ENCODE results near the gene MAJIN.
"Not testable (repeated sequence)": the region's sequence is repeated elsewhere in the genome, so short reads cannot be mapped to it uniquely, and the experiment has no call there.

The MAJIN gene

DNA sequence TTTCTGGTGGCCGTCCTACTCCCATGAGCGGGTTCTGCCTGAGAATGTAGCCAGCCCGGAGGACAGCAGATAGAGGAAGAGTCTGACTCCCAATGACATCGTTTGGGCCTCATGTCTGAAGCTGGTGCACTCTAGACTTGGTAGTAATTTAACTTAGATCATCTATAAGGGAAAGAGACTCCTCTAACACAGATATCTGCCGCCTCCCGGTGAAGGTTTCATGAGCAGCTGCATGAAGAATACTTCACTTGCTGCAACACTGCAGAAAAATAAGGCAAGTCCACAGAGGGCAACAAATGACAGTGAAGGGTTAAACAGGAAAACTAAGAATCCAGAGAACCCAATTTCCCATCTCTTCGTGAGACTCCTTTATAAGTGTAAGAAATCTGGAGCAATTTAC is 36.1 kb upstream of the MAJIN start (continued):
- no peak for TF ChIP-seq ZNF521 (tag by site-specific recombination; IDR thresholded peaks at IDR 0.05)

GRCh38 chr11:65003968-65004367 is 32.1 kb upstream of the MAJIN start:
- H3K36me3 ChIP-seq (ENCODE audit: control insufficient read depth in 2 of 2, insufficient read depth in 1 of 2, low read length in 2 of 2); H3K4me3 ChIP-seq (ENCODE audit: low read depth, low read length); POLR2A ChIA-PET; H3K4me1 ChIP-seq (ENCODE audit: control insufficient read depth, insufficient read depth, low read length); H3K9me3 ChIP-seq (ENCODE audit: control insufficient read depth, insufficient read depth, low read depth, low read length); H3K27ac ChIP-seq (ENCODE audit: extremely low read depth, low read depth, low read length): not testable (repeated sequence)
- CTCF ChIA-PET, result interaction anchor here (0.6 to 2.1 kb wide), 5 partner anchors 9 to 157 kb away, joined by 3 to 9 read pairs (median 3); no protein-coding TSS in a partner anchor
- TF ChIP-seq ZNF121 (tag by site-specific recombination; IDR thresholded peaks at IDR 0.05), result peak; percentile 82

DNA sequence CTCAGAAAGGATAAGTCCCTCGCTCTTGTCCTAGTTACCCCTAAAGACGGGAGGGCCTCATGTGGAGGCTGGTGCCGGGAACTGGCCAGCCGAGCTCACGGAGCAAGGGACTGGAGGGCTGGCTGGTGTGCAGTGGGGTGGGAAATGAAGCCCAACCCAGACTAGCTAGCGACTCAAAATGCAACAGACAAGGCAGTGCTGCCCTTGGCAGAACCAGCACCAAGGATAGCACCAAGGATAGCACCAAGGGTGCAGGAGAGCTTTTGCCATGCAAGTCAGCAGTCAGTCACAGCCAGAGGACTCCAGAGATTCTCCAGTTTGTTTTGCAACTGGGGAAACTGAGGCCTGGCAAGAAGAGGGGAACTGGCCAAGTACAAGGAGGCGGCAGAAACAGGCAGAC is 31.4 kb upstream of the MAJIN start:
- CTCF ChIA-PET, result interaction anchor here (0.6 to 2.5 kb wide), 5 partner anchors 10 to 157 kb away, joined by 3 to 9 read pairs (median 3); no protein-coding TSS in a partner anchor
- Histone ChIP-seq H3K4me3 (ENCODE audit: low read depth, low read length) (no peak overlapping the region), H3K9me3 (ENCODE audit: control insufficient read depth, insufficient read depth, low read depth, low read length) (no peaks in the 10 kb centered on the region), H3K4me1 (ENCODE audit: control insufficient read depth, insufficient read depth, low read length) (no peaks in the 10 kb centered on the region), H3K27ac (ENCODE audit: extremely low read depth, low read depth, low read length) (no peak overlapping the region), H3K36me3 (ENCODE audit: control insufficient read depth in 2 of 2, insufficient read depth in 1 of 2, low read length in 2 of 2) (no peaks in the 10 kb centered on the region)
- TF ChIP-seq ZNF449 (tag by site-specific recombination; IDR thresholded peaks at IDR 0.05) (0 out of 2 replicates have a peak, but pooled peaks have one; percentile 36), ZNF585B (tag by site-specific recombination; IDR thresholded peaks at IDR 0.05) (no peak)
- TF ChIP-seq, protein P1, sequence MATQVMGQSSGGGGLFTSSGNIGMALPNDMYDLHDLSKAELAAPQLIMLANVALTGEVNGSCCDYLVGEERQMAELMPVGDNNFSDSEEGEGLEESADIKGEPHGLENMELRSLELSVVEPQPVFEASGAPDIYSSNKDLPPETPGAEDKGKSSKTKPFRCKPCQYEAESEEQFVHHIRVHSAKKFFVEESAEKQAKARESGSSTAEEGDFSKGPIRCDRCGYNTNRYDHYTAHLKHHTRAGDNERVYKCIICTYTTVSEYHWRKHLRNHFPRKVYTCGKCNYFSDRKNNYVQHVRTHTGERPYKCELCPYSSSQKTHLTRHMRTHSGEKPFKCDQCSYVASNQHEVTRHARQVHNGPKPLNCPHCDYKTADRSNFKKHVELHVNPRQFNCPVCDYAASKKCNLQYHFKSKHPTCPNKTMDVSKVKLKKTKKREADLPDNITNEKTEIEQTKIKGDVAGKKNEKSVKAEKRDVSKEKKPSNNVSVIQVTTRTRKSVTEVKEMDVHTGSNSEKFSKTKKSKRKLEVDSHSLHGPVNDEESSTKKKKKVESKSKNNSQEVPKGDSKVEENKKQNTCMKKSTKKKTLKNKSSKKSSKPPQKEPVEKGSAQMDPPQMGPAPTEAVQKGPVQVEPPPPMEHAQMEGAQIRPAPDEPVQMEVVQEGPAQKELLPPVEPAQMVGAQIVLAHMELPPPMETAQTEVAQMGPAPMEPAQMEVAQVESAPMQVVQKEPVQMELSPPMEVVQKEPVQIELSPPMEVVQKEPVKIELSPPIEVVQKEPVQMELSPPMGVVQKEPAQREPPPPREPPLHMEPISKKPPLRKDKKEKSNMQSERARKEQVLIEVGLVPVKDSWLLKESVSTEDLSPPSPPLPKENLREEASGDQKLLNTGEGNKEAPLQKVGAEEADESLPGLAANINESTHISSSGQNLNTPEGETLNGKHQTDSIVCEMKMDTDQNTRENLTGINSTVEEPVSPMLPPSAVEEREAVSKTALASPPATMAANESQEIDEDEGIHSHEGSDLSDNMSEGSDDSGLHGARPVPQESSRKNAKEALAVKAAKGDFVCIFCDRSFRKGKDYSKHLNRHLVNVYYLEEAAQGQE (tag by site-specific recombination; IDR thresholded peaks at IDR 0.05), result peak; percentile 97
- POLR2A ChIA-PET, result interaction anchor here (0.5 kb wide), 1 partner anchor 22 kb away, joined by 4 read pairs; no protein-coding TSS in a partner anchor

- CTCF ChIA-PET, result interaction anchor here (2.5 kb wide), 1 partner anchor 10 kb away, joined by 7 read pairs; no protein-coding TSS in a partner anchor
- H3K27ac ChIP-seq (ENCODE audit: extremely low read depth, low read depth, low read length), result no peak overlapping the region
- H3K4me3 ChIP-seq (ENCODE audit: low read depth, low read length), result no peak overlapping the region
- no peaks in the 10 kb centered on the region for H3K36me3 ChIP-seq (ENCODE audit: control insufficient read depth in 2 of 2, insufficient read depth in 1 of 2, low read length in 2 of 2)
- POLR2A ChIA-PET, result interaction anchor here (0.5 kb wide), 1 partner anchor 23 kb away, joined by 4 read pairs; no protein-coding TSS in a partner anchor
- H3K4me1 ChIP-seq (ENCODE audit: control insufficient read depth, insufficient read depth, low read length), result no peaks in the 10 kb centered on the region
- H3K9me3 ChIP-seq (ENCODE audit: control insufficient read depth, insufficient read depth, low read depth, low read length), result no peaks in the 10 kb centered on the region
- TF ChIP-seq ZNF292 (tag by site-specific recombination; IDR thresholded peaks at IDR 0.05; ENCODE audit: borderline replicate concordance, low read depth) (no peak), ZNF670 (tag by site-specific recombination; IDR thresholded peaks at IDR 0.05; ENCODE audit: low read depth) (no peak), EGR2 (tag by site-specific recombination; IDR thresholded peaks at IDR 0.05; ENCODE audit: low read depth) (no peak), ZFHX2 (tag by site-specific recombination; conservative IDR thresholded peaks at IDR 0.05) (no peak), SALL2 (tag by site-specific recombination; IDR thresholded peaks at IDR 0.05; ENCODE audit: borderline replicate concordance) (no peak), ZFP37 (tag by site-specific recombination; IDR thresholded peaks at IDR 0.05) (no peak), ZNF155 (tag by site-specific recombination; IDR thresholded peaks at IDR 0.05) (no peak), ZNF830 (tag by site-specific recombination; IDR thresholded peaks at IDR 0.05; ENCODE audit: low read depth) (no peak), KLF7 (tag by site-specific recombination; IDR thresholded peaks at IDR 0.05; ENCODE audit: borderline replicate concordance) (no peak), ZNF544 (tag by site-specific recombination; IDR thresholded peaks at IDR 0.05) (no peak), ZNF354C (tag by site-specific recombination; IDR thresholded peaks at IDR 0.05; ENCODE audit: borderline replicate concordance, low read depth) (no peak)
- TF ChIP-seq, protein P2, sequence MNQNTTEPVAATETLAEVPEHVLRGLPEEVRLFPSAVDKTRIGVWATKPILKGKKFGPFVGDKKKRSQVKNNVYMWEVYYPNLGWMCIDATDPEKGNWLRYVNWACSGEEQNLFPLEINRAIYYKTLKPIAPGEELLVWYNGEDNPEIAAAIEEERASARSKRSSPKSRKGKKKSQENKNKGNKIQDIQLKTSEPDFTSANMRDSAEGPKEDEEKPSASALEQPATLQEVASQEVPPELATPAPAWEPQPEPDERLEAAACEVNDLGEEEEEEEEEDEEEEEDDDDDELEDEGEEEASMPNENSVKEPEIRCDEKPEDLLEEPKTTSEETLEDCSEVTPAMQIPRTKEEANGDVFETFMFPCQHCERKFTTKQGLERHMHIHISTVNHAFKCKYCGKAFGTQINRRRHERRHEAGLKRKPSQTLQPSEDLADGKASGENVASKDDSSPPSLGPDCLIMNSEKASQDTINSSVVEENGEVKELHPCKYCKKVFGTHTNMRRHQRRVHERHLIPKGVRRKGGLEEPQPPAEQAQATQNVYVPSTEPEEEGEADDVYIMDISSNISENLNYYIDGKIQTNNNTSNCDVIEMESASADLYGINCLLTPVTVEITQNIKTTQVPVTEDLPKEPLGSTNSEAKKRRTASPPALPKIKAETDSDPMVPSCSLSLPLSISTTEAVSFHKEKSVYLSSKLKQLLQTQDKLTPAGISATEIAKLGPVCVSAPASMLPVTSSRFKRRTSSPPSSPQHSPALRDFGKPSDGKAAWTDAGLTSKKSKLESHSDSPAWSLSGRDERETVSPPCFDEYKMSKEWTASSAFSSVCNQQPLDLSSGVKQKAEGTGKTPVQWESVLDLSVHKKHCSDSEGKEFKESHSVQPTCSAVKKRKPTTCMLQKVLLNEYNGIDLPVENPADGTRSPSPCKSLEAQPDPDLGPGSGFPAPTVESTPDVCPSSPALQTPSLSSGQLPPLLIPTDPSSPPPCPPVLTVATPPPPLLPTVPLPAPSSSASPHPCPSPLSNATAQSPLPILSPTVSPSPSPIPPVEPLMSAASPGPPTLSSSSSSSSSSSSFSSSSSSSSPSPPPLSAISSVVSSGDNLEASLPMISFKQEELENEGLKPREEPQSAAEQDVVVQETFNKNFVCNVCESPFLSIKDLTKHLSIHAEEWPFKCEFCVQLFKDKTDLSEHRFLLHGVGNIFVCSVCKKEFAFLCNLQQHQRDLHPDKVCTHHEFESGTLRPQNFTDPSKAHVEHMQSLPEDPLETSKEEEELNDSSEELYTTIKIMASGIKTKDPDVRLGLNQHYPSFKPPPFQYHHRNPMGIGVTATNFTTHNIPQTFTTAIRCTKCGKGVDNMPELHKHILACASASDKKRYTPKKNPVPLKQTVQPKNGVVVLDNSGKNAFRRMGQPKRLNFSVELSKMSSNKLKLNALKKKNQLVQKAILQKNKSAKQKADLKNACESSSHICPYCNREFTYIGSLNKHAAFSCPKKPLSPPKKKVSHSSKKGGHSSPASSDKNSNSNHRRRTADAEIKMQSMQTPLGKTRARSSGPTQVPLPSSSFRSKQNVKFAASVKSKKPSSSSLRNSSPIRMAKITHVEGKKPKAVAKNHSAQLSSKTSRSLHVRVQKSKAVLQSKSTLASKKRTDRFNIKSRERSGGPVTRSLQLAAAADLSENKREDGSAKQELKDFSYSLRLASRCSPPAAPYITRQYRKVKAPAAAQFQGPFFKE (tag by site-specific recombination; IDR thresholded peaks at IDR 0.05; ENCODE audit: borderline replicate concordance), result no peak
Observed at GRCh38 chr11:65002706-65003105, 30.8 kb upstream of the MAJIN start.

All from HEK293 (cell line).